GM23248 (cell line): ENCODE data around the gene MIGA2. TPM values are rescaled to one million over a fixed set of nuclear protein-coding genes. Genes with fewer than 3 reads are reported as not detected.

ENCODE experiments used
- DNase-seq: peaks from one replicate; pipeline ENCODE4 v3.0.0-alpha.2; 2015
- H2AFZ ChIP-seq: fragments of 200-600 bp; sonication (generic); 2 replicates; pipeline ENCODE4 v1.6.1; 2016; ENCODE audit warnings: antibody characterized with exemption
- H3F3A ChIP-seq: fragments of 200-600 bp; sonication (generic); 2 replicates; pipeline ENCODE4 v1.6.1; 2016; ENCODE audit warnings: mild to moderate bottlenecking, antibody characterized with exemption, mixed run types; ENCODE audit not compliant: insufficient read depth
- H3K27ac ChIP-seq: fragments of 200-600 bp; sonication (generic); 2 replicates; pipeline ENCODE4 v1.5.1; 2016; ENCODE audit warnings: mild to moderate bottlenecking
- H3K27me3 ChIP-seq: fragments of 200-600 bp; sonication (generic); replicated peaks from 2 replicates; pipeline ENCODE4 v1.6.1; 2016; ENCODE audit warnings: mild to moderate bottlenecking; ENCODE audit not compliant: insufficient read depth
- H3K36me3 ChIP-seq: fragments of 200-600 bp; sonication (generic); 2 replicates; pipeline ENCODE4 v1.6.1; 2016; ENCODE audit warnings: low read depth, mild to moderate bottlenecking
- H3K4me1 ChIP-seq: fragments of 200-600 bp; sonication (generic); 2 replicates; pipeline ENCODE4 v1.6.1; 2016; ENCODE audit warnings: mild to moderate bottlenecking; ENCODE audit not compliant: insufficient read depth
- H3K4me2 ChIP-seq: fragments of 200-600 bp; sonication (generic); one replicate; pipeline ENCODE4 v1.6.1; 2016; ENCODE audit warnings: mild to moderate bottlenecking; ENCODE audit not compliant: unreplicated experiment
- H3K4me3 ChIP-seq: fragments of 200-600 bp; sonication (generic); 2 replicates; pipeline ENCODE4 v1.5.1; 2016; ENCODE audit warnings: mild to moderate bottlenecking
- H3K79me2 ChIP-seq: fragments of 200-600 bp; sonication (generic); 2 replicates; pipeline ENCODE4 v1.6.1; 2016; ENCODE audit warnings: mild to moderate bottlenecking; ENCODE audit not compliant: insufficient read depth
- H3K9ac ChIP-seq: fragments of 200-600 bp; sonication (generic); 2 replicates; pipeline ENCODE4 v1.6.1; 2016; ENCODE audit warnings: mild to moderate bottlenecking
- H3K9me2 ChIP-seq: fragments of 200-600 bp; sonication (generic); 2 replicates; pipeline ENCODE4 v1.6.1; 2016; ENCODE audit warnings: mixed run types, mild to moderate bottlenecking, moderate library complexity; ENCODE audit not compliant: insufficient read depth
- H3K9me3 ChIP-seq: fragments of 200-600 bp; sonication (generic); one replicate; pipeline ENCODE4 v1.6.1; 2017; ENCODE audit warnings: low read depth
- H4K20me1 ChIP-seq: fragments of 200-600 bp; sonication (generic); 2 replicates; pipeline ENCODE4 v1.6.0; 2016; ENCODE audit not compliant: insufficient read depth
- EZH2 ChIP-seq: fragments of 200-600 bp; sonication (generic); IDR thresholded peaks from 2 replicates; pipeline ENCODE4 v1.6.1; 2018; ENCODE audit warnings: antibody characterized with exemption, mild to moderate bottlenecking; ENCODE audit not compliant: insufficient read depth, poor library complexity, severe bottlenecking
- EZH2phosphoT487 ChIP-seq: fragments of 200-600 bp; sonication (generic); IDR thresholded peaks from 2 replicates; pipeline ENCODE4 v1.6.1; 2018; ENCODE audit warnings: antibody characterized with exemption, moderate library complexity, mild to moderate bottlenecking, low read depth; ENCODE audit not compliant: insufficient read depth
- WGBS, 2 experiments: methylation state at CpG; one replicate each; pipeline ENCODE4 v1.1.6; 2015 to 2017; ENCODE audit warnings: low lambda C conversion rate in 2 of 2, low coverage in 1 of 2; ENCODE audit errors: missing lambda C conversion rate in 2 of 2; 5-methylcytosine and 5-hydroxymethylcytosine counted together
- in situ Hi-C: fragments of 300-500 bp; cut with MboI; formaldehyde crosslinking; loops from 2 replicates; pipeline ENCODE4 v1.15.0; 2020
- polyA plus RNA-seq: library from polyadenylated mRNA; unstranded; fragments of >200 nt; fragmentation: Nextera tagmentation; extraction: Ambion mirVana; gene quantifications from 2 replicates; pipeline ENCODE4 v1.2.1, GENCODE V29; 2016
- total RNA-seq: library from RNA; depleted of rRNA; stranded (reverse); fragments of >200 nt; shearing (Covaris generic); gene quantifications from 2 replicates; pipeline ENCODE4 v1.2.3, GENCODE V29; 2014

Gene MIGA2
- total and polyA plus RNA-seq, 2 experiments from 2014 or later = 12.4 to 35.1 TPM

- no peaks in the 10 kb centered on the region for H3K9me2 ChIP-seq
- no peak overlapping the region for H3K4me3 ChIP-seq
- no peaks in the 10 kb centered on the region for H3K27me3 ChIP-seq
- H3K4me2 ChIP-seq = no peak overlapping the region
- TF ChIP-seq EZH2 = no peak
- TF ChIP-seq EZH2phosphoT487 = no peak
- in situ Hi-C loops = no loop called here
- H4K20me1 ChIP-seq = no peaks in the 10 kb centered on the region
- H3K9ac ChIP-seq = no peak overlapping the region
- H3K79me2 ChIP-seq = no peaks in the 10 kb centered on the region
- H3K36me3 ChIP-seq = no peaks in the 10 kb centered on the region
- H3K9me3 ChIP-seq = no peaks in the 10 kb centered on the region
- H3K27ac ChIP-seq = no peak overlapping the region
- H3K4me1 ChIP-seq = no peaks in the 10 kb centered on the region
- no peak for DNase-seq
- H3F3A ChIP-seq = no peaks in the 10 kb centered on the region
- WGBS, 2 experiments = 96% methylated on average over 11 of the region's 11 CpGs
- no peak overlapping the region for H2AFZ ChIP-seq
These were observed 61.9 kb downstream of the MIGA2 start for GRCh38 chr9:129098328-129098727.

- Histone ChIP-seq H3K9me3 (no peaks in the 10 kb centered on the region), H3K9me2 (no peaks in the 10 kb centered on the region), H3K4me3 (no peak overlapping the region), H3K36me3 (no peaks in the 10 kb centered on the region), H3K27ac (no peak overlapping the region), H3K27me3 (no peaks in the 10 kb centered on the region), H2AFZ (no peak overlapping the region), H3K9ac (no peak overlapping the region), H3K79me2 (no peaks in the 10 kb centered on the region), H3K4me2 (no peak overlapping the region), H3F3A (no peaks in the 10 kb centered on the region), H3K4me1 (no peaks in the 10 kb centered on the region), H4K20me1 (no peaks in the 10 kb centered on the region)
- WGBS, 2 experiments = 75 to 76% methylated on average over 27 to 28 of the region's 28 CpGs
- no peak for TF ChIP-seq EZH2
- no peak for TF ChIP-seq EZH2phosphoT487
- in situ Hi-C loops = no loop called here
- DNase-seq = no peak
These were observed 64.2 kb downstream of the MIGA2 start for GRCh38 chr9:129100383-129101169.

- H3K79me2 ChIP-seq = no peaks in the 10 kb centered on the region
- in situ Hi-C loops = no loop called here
- WGBS, 2 experiments = 97 to 98% methylated on average over 7 of the region's 7 CpGs
- no peak overlapping the region for H3K27ac ChIP-seq
- DNase-seq = no peak
- H3K9me3 ChIP-seq = no peaks in the 10 kb centered on the region
- H3K27me3 ChIP-seq = no peaks in the 10 kb centered on the region
- no peaks in the 10 kb centered on the region for H3K4me1 ChIP-seq
- H3K9me2 ChIP-seq = no peaks in the 10 kb centered on the region
- H3K36me3 ChIP-seq = no peaks in the 10 kb centered on the region
- H3K4me2 ChIP-seq = no peak overlapping the region
- H3K9ac ChIP-seq = no peak overlapping the region
- TF ChIP-seq EZH2phosphoT487 (no peak), EZH2 (no peak)
- no peak overlapping the region for H2AFZ ChIP-seq
- H3K4me3 ChIP-seq = no peak overlapping the region
- H4K20me1 ChIP-seq = no peaks in the 10 kb centered on the region
- no peaks in the 10 kb centered on the region for H3F3A ChIP-seq
These were observed 64.9 kb downstream of the MIGA2 start for GRCh38 chr9:129101279-129101678.

GRCh38 chr9:129102095-129102525 is 65.7 kb downstream of the MIGA2 start:
- DNase-seq = no peak
- H3K79me2 ChIP-seq = no peaks in the 10 kb centered on the region
- H3K27me3 ChIP-seq = no peaks in the 10 kb centered on the region
- H3K36me3 ChIP-seq = no peaks in the 10 kb centered on the region
- no peaks in the 10 kb centered on the region for H3K9me3 ChIP-seq
- TF ChIP-seq EZH2 = no peak
- TF ChIP-seq EZH2phosphoT487 = no peak
- no peak overlapping the region for H3K4me3 ChIP-seq
- H2AFZ ChIP-seq = no peak overlapping the region
- H3K9ac ChIP-seq = no peak overlapping the region
- H3K9me2 ChIP-seq = no peaks in the 10 kb centered on the region
- H3F3A ChIP-seq = no peaks in the 10 kb centered on the region
- no peak overlapping the region for H3K27ac ChIP-seq
- no peaks in the 10 kb centered on the region for H4K20me1 ChIP-seq
- H3K4me1 ChIP-seq = no peaks in the 10 kb centered on the region
- WGBS, 2 experiments = 94 to 95% methylated on average over 13 of the region's 13 CpGs
- in situ Hi-C loops = no loop called here
- H3K4me2 ChIP-seq = no peak overlapping the region
